H1 (cell line): Measurements from ENCODE around the gene TSHZ2. TPM values are rescaled to one million over a fixed set of nuclear protein-coding genes. Genes with fewer than 3 reads are reported as not detected.

Experiments
- BACH1 ChIP-seq: IDR thresholded peaks from 2 replicates; pipeline ENCODE4 v1.6.1; 2012; ENCODE audit warnings: low read length, improper control_type of control experiment
- BCL11A ChIP-seq, 2 experiments: IDR thresholded peaks; one replicate each; pipeline ENCODE4 v1.6.1; 2011; ENCODE audit warnings: low read depth in 2 of 2, low read length in 2 of 2, mild to moderate bottlenecking in 2 of 2
- CHD7 ChIP-seq: fragments of 300-600 bp; sonication (generic); IDR thresholded peaks from 2 replicates; pipeline ENCODE4 v1.7.1; 2012; ENCODE audit warnings: low read length, moderate library complexity, mild to moderate bottlenecking, inconsistent platforms; ENCODE audit not compliant: insufficient replicate concordance
- EZH2 ChIP-seq: fragments of 200-600 bp; sonication (generic); IDR thresholded peaks from 2 replicates; pipeline ENCODE4 v1.7.1; 2012; ENCODE audit warnings: low read depth, mild to moderate bottlenecking, moderate library complexity, low read length, inconsistent platforms; ENCODE audit not compliant: severe bottlenecking
- RNF2 ChIP-seq: fragments of 200-900, 300-1000 bp; sonication (generic); IDR thresholded peaks from 2 replicates; pipeline ENCODE4 v1.7.1; 2016; ENCODE audit warnings: borderline replicate concordance, low read depth, mild to moderate bottlenecking, antibody characterized with exemption, low read length; ENCODE audit not compliant: poor library complexity, severe bottlenecking; ENCODE audit errors: missing control alignments
- RXRA ChIP-seq: IDR thresholded peaks from 2 replicates; pipeline ENCODE4 v1.6.1; 2011; ENCODE audit warnings: low read depth, mild to moderate bottlenecking, low read length, moderate library complexity; ENCODE audit not compliant: insufficient read depth
- SIRT6 ChIP-seq: IDR thresholded peaks from one replicate; pipeline ENCODE4 v1.7.1; 2012; ENCODE audit warnings: low read length, inconsistent platforms
- SP4 ChIP-seq: IDR thresholded peaks from 2 replicates; pipeline ENCODE4 v1.6.1; 2012; ENCODE audit warnings: low read length, inconsistent platforms
- TBP ChIP-seq: IDR thresholded peaks from 2 replicates; pipeline ENCODE4 v1.6.1; 2011; ENCODE audit warnings: low read depth, low read length, improper control_type of control experiment
- polyA plus RNA-seq, 7 experiments: library from polyadenylated mRNA; depleted of rRNA in 3 of 7; stranded (reverse) in 5 of 7; unstranded in 2 of 7; fragments of >200 nt in 5 of 7; fragments of 200-250 nt in 2 of 7; gene quantifications; 1 replicate in 5 of 7; 2 replicates in 1 of 7; 4 replicates in 1 of 7; pipeline versions ENCODE4 v1.2.1 to v1.2.3, GENCODE V29; 2011 to 2013; ENCODE audit warnings: missing spikeins in 2 of 7, mixed read lengths in 2 of 7
- total RNA-seq: library from RNA; stranded (reverse); fragmentation: NEBNext Ultra II Directional; extraction: Animal tissue kit (Norgen Biotek cat#: 25700); gene quantifications from 2 replicates; pipeline ENCODE4 v1.2.1, GENCODE V29; 2021

The TSHZ2 gene
- total and polyA plus RNA-seq, 2 of the 8 experiments (the other 6 are each of a cell fraction or from before 2014, with no cell fraction given) = 0.14 to 0.30 TPM

GRCh38 chr20:53231061-53231460 is 258.9 kb downstream of the TSHZ2 start (continued):
- TF ChIP-seq CHD7 (no peak), RXRA (no peak), SP4 (no peak), SIRT6 (no peak), BACH1 (no peak), TBP (no peak), RNF2 (no peak), BCL11A (IDR thresholded peaks at IDR 0.05; ENCODE audit: low read depth in 2 of 2, low read length in 2 of 2) (no peak), EZH2 (no peak)
